ENCODE results near the gene GRIK5. TPM values are rescaled to one million over a fixed set of nuclear protein-coding genes. Genes with fewer than 3 reads are reported as not detected.
"Not testable (repeated sequence)": the region's sequence is repeated elsewhere in the genome, so short reads cannot be mapped to it uniquely, and the experiment has no call there.

The GRIK5 gene
- total RNA-seq, 1 donor from 2014 or later = 9.2 TPM

DNA sequence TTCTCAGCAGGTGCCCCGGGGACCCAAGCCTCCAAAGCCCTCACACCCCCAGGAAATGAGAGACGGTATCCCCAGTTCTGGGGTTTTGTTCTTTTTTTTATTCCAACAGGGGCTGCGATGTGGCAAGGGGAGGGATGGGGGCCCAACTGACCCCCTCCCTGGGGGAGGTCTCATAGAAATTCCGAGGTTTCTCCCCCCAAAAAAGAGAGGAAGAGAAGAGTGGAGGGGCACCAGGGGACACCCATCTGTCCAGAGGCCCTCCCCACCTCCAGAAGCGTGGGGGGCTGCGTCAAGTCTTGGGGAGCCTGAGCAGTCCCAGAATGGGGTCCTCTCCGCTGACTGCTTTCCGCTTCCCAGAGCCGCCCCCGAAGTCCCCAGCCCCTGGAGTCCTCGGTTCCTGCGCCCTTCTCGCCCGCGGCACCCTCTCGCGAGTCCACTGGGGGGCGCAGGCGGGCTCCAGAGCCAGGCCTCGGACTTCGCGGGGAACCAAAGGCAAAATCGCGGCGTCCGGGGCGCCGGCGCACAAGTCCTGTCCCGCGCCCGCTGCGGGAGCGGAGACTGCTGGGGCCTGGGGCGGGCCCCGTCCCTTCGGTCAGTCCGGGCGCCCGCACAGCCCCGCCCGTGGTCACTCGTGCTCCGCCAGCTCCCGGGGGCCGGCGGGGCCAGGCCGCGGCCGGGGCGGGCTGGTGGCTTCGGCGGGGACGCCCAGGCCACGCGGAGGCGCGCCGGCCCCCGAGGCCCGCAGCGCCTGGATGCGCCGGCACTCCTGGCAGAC is 71.6 kb downstream of the GRIK5 start:
- ATAC-seq = no peak
- intact Hi-C loops (cut with DNase I) = no loop called here
- no peak for DNase-seq (ENCODE audit: low spot score)

DNA sequence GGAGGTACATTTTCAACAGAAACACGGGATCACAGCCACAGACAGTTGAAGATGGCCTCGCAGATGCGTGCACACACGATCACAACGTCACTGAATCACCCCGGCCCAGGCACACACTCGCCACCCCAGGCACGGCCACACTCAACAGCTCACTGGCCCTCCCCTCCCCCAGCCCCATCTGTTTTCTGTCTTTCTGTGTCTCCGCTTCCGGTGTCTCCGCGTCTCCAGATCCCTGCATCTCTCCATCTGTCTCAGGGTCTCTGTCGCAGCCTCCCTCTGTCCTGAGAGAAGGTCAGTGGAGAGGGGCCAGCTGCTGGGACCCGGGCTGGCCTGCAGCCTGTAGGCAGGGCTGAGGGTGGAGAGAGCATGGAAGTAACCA is 72.2 kb downstream of the GRIK5 start:
- intact Hi-C loops (cut with DNase I) = no loop called here
- ATAC-seq (no peak), DNase-seq (ENCODE audit: low spot score) (no peak)

GRCh38 chr19:41997121-41997850 is 72.7 kb downstream of the GRIK5 start:
- intact Hi-C loops (cut with DNase I) = no loop called here
- DNase-seq (ENCODE audit: low spot score) (no peak), ATAC-seq (peak; percentile 78)

- intact Hi-C loops (cut with DNase I) = no loop called here
- ATAC-seq (no peak), DNase-seq (ENCODE audit: low spot score) (no peak)
Observed at GRCh38 chr19:41995959-41996797, 73.8 kb downstream of the GRIK5 start.

GRCh38 chr19:41994994-41995958 is 74.7 kb downstream of the GRIK5 start:
- DNase-seq (ENCODE audit: low spot score) = no peak
- ATAC-seq = no peak
- intact Hi-C loops (cut with DNase I) = loop anchor here (5.0 kb wide), 1 partner anchor 1732 kb away; no protein-coding TSS in a partner anchor

GRCh38 chr19:41994521-41994971 is 75.5 kb downstream of the GRIK5 start:
- intact Hi-C loops (cut with DNase I) = loop anchor here (5.0 kb wide), 1 partner anchor 1733 kb away; no protein-coding TSS in a partner anchor
- no peak for DNase-seq (ENCODE audit: low spot score)
- no peak for ATAC-seq

- intact Hi-C loops (cut with DNase I) = loop anchor here (5.0 kb wide), 1 partner anchor 1733 kb away; no protein-coding TSS in a partner anchor
- ATAC-seq (no peak), DNase-seq (ENCODE audit: low spot score) (no peak)
Observed at GRCh38 chr19:41993612-41994483, 76.2 kb downstream of the GRIK5 start, which contains the start of gene ATP1A3. Gene ATP1A3 (minus strand): TSS chr19:41994230. CDS start chr19:41994076, 154 bp downstream.

DNA sequence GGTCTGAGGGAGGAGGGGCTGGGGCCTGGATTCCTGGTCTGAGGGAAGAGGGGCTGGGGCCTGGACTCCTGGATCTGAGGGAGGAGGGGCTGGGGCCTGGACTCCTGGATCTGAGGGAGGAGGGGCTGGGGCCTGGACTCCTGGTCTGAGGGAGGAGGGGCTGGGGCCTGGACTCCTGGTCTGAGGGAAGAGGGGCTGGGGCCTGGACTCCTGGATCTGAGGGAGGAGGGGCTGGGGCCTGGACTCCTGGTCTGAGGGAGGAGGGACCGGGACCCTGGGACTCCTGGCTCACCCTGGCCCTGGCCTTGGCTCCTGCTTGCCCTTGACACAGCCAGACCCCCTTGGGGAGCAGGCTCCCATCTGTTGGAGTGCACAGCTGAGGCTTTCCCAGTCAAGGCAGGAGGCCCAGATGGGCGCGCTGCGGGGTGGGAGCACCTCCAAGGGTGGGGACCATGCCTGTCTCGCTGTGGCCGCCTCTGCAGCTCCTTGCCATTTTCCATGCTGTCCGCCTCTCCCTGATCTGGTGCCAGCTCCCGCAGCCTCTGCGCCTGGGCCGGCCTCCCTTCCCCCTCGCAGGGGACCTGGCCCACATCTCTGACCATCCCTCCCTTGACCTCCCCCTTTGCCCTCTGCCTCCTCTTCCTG is 78.0 kb downstream of the GRIK5 start:
- intact Hi-C loops (cut with DNase I) = loop anchor here (5.0 kb wide), 1 partner anchor 1735 kb away; no protein-coding TSS in a partner anchor
- not testable (repeated sequence) for DNase-seq (ENCODE audit: low spot score); ATAC-seq

GRCh38 chr19:41991025-41991424 is 79.0 kb downstream of the GRIK5 start:
- intact Hi-C loops (cut with DNase I) = loop anchor here (5.0 kb wide), 1 partner anchor 1736 kb away; no protein-coding TSS in a partner anchor
- no peak for ATAC-seq
- DNase-seq (ENCODE audit: low spot score) = no peak

DNA sequence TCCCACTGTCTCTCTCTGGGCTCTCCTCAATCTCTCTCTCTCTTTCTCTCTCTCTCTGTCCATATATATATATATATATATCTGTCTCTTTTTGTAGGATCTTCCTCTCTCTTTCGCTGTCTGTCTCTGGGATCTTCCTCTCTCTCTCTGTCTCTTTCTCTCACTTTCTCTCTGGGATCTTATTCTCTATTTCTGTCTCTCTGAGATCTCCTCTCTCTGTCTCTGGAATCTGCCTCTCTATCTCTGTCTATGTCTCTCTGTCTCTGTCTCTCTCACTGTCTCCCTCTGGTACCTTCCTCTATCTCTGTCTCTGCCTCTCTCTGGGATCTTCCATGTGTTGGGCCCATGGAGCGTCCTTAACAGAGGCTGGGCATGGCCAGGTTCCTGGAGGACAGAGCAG is 79.4 kb downstream of the GRIK5 start:
- no peak for DNase-seq (ENCODE audit: low spot score)
- ATAC-seq = no peak
- intact Hi-C loops (cut with DNase I) = loop anchor here (5.0 kb wide), 1 partner anchor 1737 kb away; no protein-coding TSS in a partner anchor

DNA sequence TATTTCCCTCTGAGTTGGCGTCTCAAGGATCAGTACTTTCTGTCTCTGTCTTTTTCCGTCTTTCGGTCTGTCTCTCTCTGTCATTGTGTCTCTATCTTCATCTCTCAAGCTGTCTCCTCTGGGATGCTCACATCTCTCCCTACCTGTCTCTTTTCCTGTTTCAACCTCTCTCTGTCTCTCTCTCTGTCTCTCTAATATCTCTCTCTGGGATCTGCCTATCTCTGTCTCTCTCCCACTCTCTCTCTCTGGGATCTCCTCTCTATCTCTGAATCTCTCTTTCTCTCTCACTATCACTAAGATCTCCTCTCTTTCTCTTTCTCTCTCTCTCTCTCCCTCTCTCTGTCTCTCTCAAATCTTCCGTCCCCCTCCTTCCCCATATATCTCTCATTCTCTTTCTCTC is 80.0 kb downstream of the GRIK5 start:
- DNase-seq (ENCODE audit: low spot score) = no peak
- intact Hi-C loops (cut with DNase I) = loop anchor here (5.0 kb wide), 1 partner anchor 1737 kb away; no protein-coding TSS in a partner anchor
- ATAC-seq = no peak

- ATAC-seq = no peak
- DNase-seq (ENCODE audit: low spot score) = no peak
- intact Hi-C loops (cut with DNase I) = no loop called here
Observed at GRCh38 chr19:41988947-41989346, 81.1 kb downstream of the GRIK5 start.

DNA sequence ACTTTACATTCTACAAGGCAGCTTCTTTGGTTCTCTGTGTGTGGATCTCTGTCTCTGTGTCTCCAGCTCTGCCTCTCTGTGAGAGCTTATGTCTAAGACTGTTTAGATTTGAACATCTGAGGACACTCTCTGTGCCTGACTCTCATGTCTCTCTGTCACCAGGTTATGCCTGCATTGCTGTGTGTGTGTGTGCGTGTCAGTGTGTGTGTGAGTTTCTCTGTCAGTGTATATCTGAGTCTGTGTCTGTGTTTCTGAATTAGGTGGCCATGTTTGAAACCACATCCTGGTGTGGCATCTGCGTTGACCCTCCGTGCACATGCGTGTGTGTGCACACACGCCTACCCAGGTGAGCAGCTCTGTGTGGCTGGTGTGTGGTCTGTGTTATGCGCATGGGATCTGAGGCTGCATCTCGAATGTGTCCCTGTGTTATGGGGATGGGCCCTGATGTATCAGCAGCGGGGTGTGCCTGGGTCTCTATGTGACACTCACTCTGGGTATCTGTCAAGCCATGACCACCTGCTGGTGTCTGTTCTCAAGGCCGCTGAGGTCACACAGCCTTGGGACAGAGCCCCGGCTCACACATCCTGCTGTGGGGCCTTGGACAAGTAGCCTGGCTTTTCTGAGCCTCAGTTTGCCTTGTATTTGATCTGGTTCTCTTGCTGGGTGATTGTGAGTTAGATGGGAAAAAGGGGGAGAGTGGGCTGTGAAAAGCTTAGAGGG is 82.7 kb downstream of the GRIK5 start:
- intact Hi-C loops (cut with DNase I) = no loop called here
- no peak for ATAC-seq

DNA sequence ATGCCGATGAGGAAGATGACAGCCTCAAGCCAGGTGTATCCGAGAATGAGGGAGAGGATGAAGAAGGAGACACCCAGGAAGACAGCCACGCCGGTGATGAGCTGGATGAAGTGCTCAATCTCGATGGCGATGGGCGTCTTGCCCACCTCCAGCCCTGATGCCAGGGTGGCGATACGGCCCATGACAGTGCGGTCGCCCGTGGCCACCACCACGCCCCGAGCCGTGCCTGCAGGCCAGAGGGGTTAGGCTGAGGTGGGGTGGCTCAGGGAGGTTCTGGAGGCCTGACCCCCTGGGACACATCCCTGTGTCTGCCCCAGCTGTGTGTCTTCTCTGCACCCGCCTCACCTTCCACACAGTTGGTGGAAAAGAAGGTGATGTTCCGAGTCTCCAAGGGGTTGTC is 85.0 kb downstream of the GRIK5 start:
- intact Hi-C loops (cut with DNase I) = no loop called here
- no peak for DNase-seq (ENCODE audit: low spot score)
- no peak for ATAC-seq

More for the DNA sequence above, 82.7 kb downstream of the GRIK5 start:
- DNase-seq (ENCODE audit: low spot score) = no peak

- DNase-seq (ENCODE audit: low spot score) = no peak
- intact Hi-C loops (cut with DNase I) = no loop called here
- no peak for ATAC-seq
Observed at GRCh38 chr19:41981724-41982123, 88.3 kb downstream of the GRIK5 start.

DNA sequence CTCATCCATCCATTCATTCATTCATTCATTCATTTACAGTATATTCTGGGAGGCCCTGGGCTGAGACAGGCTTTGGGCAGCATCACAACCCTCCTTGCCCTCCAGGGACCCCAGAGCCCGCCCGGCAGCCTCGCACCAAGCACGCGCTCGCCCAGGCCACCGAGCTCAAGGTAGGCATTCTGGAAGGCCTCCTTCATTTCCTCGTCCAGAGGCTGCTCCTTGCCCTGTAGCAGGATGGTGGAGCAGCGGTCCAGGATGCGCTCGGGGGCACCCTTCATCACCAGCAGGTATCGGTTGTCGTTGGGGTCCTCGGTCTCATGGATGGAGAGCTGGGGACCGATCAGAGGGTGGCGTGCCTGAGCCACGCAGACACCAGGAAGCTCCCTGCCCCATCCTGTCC is 91.5 kb downstream of the GRIK5 start:
- ATAC-seq = no peak
- DNase-seq (ENCODE audit: low spot score) = no peak
- intact Hi-C loops (cut with DNase I) = no loop called here
